ENCODE results near the gene OR1F1. TPM values are rescaled to one million over a fixed set of nuclear protein-coding genes. Genes with fewer than 3 reads are reported as not detected.
"Not testable (repeated sequence)": the region's sequence is repeated elsewhere in the genome, so short reads cannot be mapped to it uniquely, and the experiment has no call there.

OR1F1 gene
- 0.25 TPM for polyA plus RNA-seq (2013, experiment 1 of 2)
- 0.11 TPM for polyA plus RNA-seq (2013, experiment 2 of 2)

DNA sequence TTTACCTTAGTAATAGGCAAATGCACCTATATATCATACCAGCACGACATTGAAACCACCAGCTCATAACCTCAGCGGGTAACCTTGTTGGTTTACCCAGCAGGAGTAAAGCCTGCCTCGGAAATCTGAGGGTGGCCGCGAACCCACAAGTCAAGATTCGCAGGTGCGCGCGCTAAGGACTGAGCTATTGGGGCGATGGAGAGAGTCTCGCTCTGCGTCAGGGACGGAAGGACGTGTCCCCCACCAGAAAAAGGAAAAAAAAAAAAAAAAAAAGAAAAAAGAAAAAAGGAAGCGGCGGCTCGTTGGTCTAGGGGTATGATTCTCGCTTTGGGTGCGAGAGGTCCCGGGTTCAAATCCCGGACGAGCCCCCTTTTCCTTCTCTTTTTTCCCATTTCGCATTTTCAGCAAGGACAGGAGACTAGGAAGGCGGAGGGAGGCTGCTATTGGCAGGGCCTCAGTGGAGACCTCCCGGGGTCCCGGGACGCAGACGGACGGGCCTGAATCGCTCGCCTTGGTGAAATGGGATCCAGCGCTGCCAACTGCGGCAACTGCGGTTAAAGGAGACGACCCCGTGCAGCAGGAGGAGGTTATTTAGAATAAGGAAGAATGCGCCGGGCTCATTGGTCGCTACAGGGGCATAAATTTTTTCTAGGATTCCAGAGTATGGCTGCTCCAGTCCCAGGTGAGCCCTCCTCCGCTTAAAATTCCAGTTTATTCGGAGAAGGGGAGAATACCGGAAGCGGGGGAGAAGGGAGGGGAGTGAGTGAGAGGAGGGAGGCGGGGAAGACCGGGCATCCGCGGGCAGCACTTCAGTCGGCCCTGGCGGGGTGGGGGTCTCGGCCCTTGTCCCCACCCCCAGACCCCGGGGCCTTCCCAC lies at the start of gene OR1F1:
TSS of gene OR1F1 (plus strand) at position 407 of the 877 bp plus-strand sequence.
- H3K4me1 ChIP-seq (ENCODE audit: control insufficient read depth, low read depth, low read length) = no peaks in the 10 kb centered on the region
- H2AK5ac ChIP-seq (ENCODE audit: low read length) = no peak within 1 kb of the TSS
- H3K79me2 ChIP-seq (ENCODE audit: control insufficient read depth, insufficient read depth, low read length) = no peaks in the 10 kb centered on the region
- H4K8ac ChIP-seq (ENCODE audit: low read depth, low read length) = no peak within 1 kb of the TSS
- H3K27ac ChIP-seq (ENCODE audit: low read depth, low read length) = no peak within 1 kb of the TSS
- H3K4ac ChIP-seq (ENCODE audit: low read depth, low read length) = no peak within 1 kb of the TSS
- peak within 1 kb of the TSS; percentile 82 for H3K9ac ChIP-seq (ENCODE audit: low read length)
- no peak within 1 kb of the TSS for H2BK120ac ChIP-seq (ENCODE audit: low read depth, low read length)
- peak within 1 kb of the TSS; percentile 88 for H3K18ac ChIP-seq (ENCODE audit: low read length)
- H3K36me3 ChIP-seq (ENCODE audit: control insufficient read depth, insufficient read depth, low read length) = no peaks in the 10 kb centered on the region
- peak within 1 kb of the TSS; percentile 1 for H3K23ac ChIP-seq (ENCODE audit: low read length)
- peak; percentile 88 for DNase-seq
- H3K4me2 ChIP-seq (ENCODE audit: low read length) = peak within 1 kb of the TSS; percentile 54
- no peak within 1 kb of the TSS for H4K5ac ChIP-seq (ENCODE audit: low read length)
- no peaks in the 10 kb centered on the region for H3K27me3 ChIP-seq (ENCODE audit: insufficient read depth, low read length, poor library complexity)
- peak within 1 kb of the TSS; percentile 92 for H3K56ac ChIP-seq (ENCODE audit: low read length)
- H3K4me3 ChIP-seq (ENCODE audit: low read length) = peak within 1 kb of the TSS; percentile 75
- no peak within 1 kb of the TSS for H2BK5ac ChIP-seq (ENCODE audit: low read length)
- H3K79me1 ChIP-seq (ENCODE audit: low read length) = no peaks in the 10 kb centered on the region
- WGBS (ENCODE audit: extremely low coverage, insufficient coverage, low lambda C conversion rate) = no CpG with 5 or more reads among the region's 51 CpGs
- no peak within 1 kb of the TSS for H2BK15ac ChIP-seq (replicated peaks; ENCODE audit: low read depth)

DNA sequence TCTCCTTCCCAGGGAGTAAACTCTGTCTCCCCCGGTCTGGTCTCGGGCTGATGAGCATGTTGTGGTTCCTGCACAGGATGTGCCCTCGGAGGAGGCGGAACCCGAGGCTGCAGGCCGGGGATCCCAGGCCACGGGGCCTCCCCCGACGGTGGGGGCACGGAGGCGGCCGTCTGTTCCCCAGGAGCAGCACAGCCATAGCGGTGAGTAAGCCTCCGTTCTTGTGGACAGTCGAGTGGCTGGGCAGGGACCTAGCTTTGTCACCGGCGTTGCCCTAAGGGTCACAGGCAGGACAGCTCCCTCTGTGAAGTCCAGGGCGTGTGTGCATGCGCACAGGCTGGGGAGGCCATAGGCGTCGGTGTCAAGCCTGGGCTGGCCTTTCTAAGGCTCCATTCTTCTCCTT lies 49.7 kb upstream of the OR1F1 start:
- H2BK5ac ChIP-seq (ENCODE audit: low read length) = no peak overlapping the region
- no peak for DNase-seq
- no peak overlapping the region for H3K4ac ChIP-seq (ENCODE audit: low read depth, low read length)
- H3K4me2 ChIP-seq (ENCODE audit: low read length) = no peak overlapping the region
- H2BK120ac ChIP-seq (ENCODE audit: low read depth, low read length) = no peak overlapping the region
- peaks cover 2% of the 10 kb centered on the region for H3K4me1 ChIP-seq (ENCODE audit: control insufficient read depth, low read depth, low read length)
- H3K79me2 ChIP-seq (ENCODE audit: control insufficient read depth, insufficient read depth, low read length) = peaks cover 10% of the 10 kb centered on the region
- H3K4me3 ChIP-seq (ENCODE audit: low read length) = no peak overlapping the region
- no peak overlapping the region for H4K5ac ChIP-seq (ENCODE audit: low read length)
- H2BK15ac ChIP-seq (replicated peaks; ENCODE audit: low read depth) = no peak overlapping the region
- H3K27ac ChIP-seq (ENCODE audit: low read depth, low read length) = no peak overlapping the region
- no CpG with 5 or more reads among the region's 21 CpGs for WGBS (ENCODE audit: extremely low coverage, insufficient coverage, low lambda C conversion rate)
- no peak overlapping the region for H4K8ac ChIP-seq (ENCODE audit: low read depth, low read length)
- no peak overlapping the region for H3K9ac ChIP-seq (ENCODE audit: low read length)
- no peak overlapping the region for H3K56ac ChIP-seq (ENCODE audit: low read length)
- H3K23ac ChIP-seq (ENCODE audit: low read length) = no peak overlapping the region
- H2AK5ac ChIP-seq (ENCODE audit: low read length) = no peak overlapping the region
- H3K36me3 ChIP-seq (ENCODE audit: control insufficient read depth, insufficient read depth, low read length) = no peaks in the 10 kb centered on the region
- H3K27me3 ChIP-seq (ENCODE audit: insufficient read depth, low read length, poor library complexity) = no peaks in the 10 kb centered on the region
- peaks cover 4% of the 10 kb centered on the region for H3K79me1 ChIP-seq (ENCODE audit: low read length)
- H3K18ac ChIP-seq (ENCODE audit: low read length) = no peak overlapping the region

DNA sequence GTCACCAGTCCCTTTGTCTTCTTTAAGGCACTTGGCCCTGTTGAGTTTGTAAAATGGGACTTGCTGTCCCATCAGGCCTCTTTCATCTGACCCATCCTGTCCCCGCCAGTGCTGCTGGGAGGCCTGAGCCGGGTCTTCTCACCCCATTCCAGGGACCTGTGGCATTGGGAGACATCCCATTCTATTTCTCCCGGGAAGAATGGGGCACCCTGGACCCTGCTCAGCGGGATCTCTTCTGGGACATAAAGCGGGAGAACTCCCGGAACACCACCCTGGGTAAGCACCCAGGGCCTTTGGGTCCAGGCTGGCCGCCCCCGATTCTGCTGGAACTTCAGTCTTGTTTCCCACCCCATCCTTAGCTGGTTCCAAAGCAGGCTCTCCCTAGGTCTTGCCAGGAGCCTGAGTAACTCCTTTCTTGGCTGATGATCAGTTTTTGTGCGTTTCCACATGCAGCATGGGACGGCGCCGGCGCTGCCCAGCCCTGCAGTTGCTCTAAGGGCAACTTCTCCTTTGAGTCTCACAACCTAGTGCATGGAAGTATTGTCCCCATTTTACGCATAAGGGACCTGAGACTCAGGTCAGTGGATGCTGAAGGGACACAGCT lies 49.1 kb upstream of the OR1F1 start:
- no peak overlapping the region for H3K18ac ChIP-seq (ENCODE audit: low read length)
- H3K23ac ChIP-seq (ENCODE audit: low read length) = no peak overlapping the region
- H2BK15ac ChIP-seq (replicated peaks; ENCODE audit: low read depth) = no peak overlapping the region
- no peak overlapping the region for H3K9ac ChIP-seq (ENCODE audit: low read length)
- H3K4ac ChIP-seq (ENCODE audit: low read depth, low read length) = no peak overlapping the region
- H3K56ac ChIP-seq (ENCODE audit: low read length) = no peak overlapping the region
- peaks cover 2% of the 10 kb centered on the region for H3K79me1 ChIP-seq (ENCODE audit: low read length)
- no peak overlapping the region for H2BK5ac ChIP-seq (ENCODE audit: low read length)
- H3K27me3 ChIP-seq (ENCODE audit: insufficient read depth, low read length, poor library complexity) = no peaks in the 10 kb centered on the region
- no peak overlapping the region for H4K5ac ChIP-seq (ENCODE audit: low read length)
- no peak overlapping the region for H2BK120ac ChIP-seq (ENCODE audit: low read depth, low read length)
- H3K36me3 ChIP-seq (ENCODE audit: control insufficient read depth, insufficient read depth, low read length) = no peaks in the 10 kb centered on the region
- H3K4me2 ChIP-seq (ENCODE audit: low read length) = no peak overlapping the region
- no peak overlapping the region for H4K8ac ChIP-seq (ENCODE audit: low read depth, low read length)
- no peak overlapping the region for H2AK5ac ChIP-seq (ENCODE audit: low read length)
- peaks cover 7% of the 10 kb centered on the region for H3K79me2 ChIP-seq (ENCODE audit: control insufficient read depth, insufficient read depth, low read length)
- H3K4me1 ChIP-seq (ENCODE audit: control insufficient read depth, low read depth, low read length) = no peaks in the 10 kb centered on the region
- no peak overlapping the region for H3K27ac ChIP-seq (ENCODE audit: low read depth, low read length)
- no peak overlapping the region for H3K4me3 ChIP-seq (ENCODE audit: low read length)
- no peak for DNase-seq
- WGBS (ENCODE audit: extremely low coverage, insufficient coverage, low lambda C conversion rate) = no CpG with 5 or more reads among the region's 14 CpGs

DNA sequence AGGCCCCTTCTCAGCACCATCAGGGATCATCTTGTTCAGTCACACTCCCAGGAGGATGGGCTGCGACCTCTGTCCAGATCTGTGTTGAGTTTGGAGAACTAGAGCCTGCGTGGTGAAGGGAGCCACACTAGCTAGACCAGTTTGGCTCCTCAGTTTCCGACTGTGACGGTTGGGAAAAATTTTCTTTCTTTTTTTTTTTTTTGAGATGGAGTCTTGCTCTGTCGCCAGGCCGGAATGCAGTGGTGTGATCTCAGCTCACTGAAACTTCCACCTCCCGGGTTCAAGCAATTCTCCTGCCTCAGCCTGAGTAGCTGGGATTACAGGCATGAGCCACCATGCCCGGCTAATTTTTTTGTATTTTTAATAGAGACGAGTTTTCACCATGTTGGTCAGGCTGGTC lies 48.4 kb upstream of the OR1F1 start:
- H3K23ac ChIP-seq (ENCODE audit: low read length); H2AK5ac ChIP-seq (ENCODE audit: low read length); H3K18ac ChIP-seq (ENCODE audit: low read length); H3K56ac ChIP-seq (ENCODE audit: low read length); H3K9ac ChIP-seq (ENCODE audit: low read length); H3K4me3 ChIP-seq (ENCODE audit: low read length); H2BK5ac ChIP-seq (ENCODE audit: low read length); H3K4me1 ChIP-seq (ENCODE audit: control insufficient read depth, low read depth, low read length); H2BK15ac ChIP-seq (replicated peaks; ENCODE audit: low read depth); H3K79me1 ChIP-seq (ENCODE audit: low read length); H3K27me3 ChIP-seq (ENCODE audit: insufficient read depth, low read length, poor library complexity); H3K36me3 ChIP-seq (ENCODE audit: control insufficient read depth, insufficient read depth, low read length); H4K8ac ChIP-seq (ENCODE audit: low read depth, low read length); H3K4ac ChIP-seq (ENCODE audit: low read depth, low read length); H3K4me2 ChIP-seq (ENCODE audit: low read length); H3K79me2 ChIP-seq (ENCODE audit: control insufficient read depth, insufficient read depth, low read length); H3K27ac ChIP-seq (ENCODE audit: low read depth, low read length); DNase-seq; H2BK120ac ChIP-seq (ENCODE audit: low read depth, low read length); H4K5ac ChIP-seq (ENCODE audit: low read length): not testable (repeated sequence)
- no CpG with 5 or more reads among the region's 9 CpGs for WGBS (ENCODE audit: extremely low coverage, insufficient coverage, low lambda C conversion rate)

GRCh38 chr16:3140603-3141427 lies 47.2 kb upstream of the OR1F1 start:
- no peak overlapping the region for H3K4me3 ChIP-seq (ENCODE audit: low read length)
- H3K4me2 ChIP-seq (ENCODE audit: low read length) = no peak overlapping the region
- H3K27me3 ChIP-seq (ENCODE audit: insufficient read depth, low read length, poor library complexity) = no peaks in the 10 kb centered on the region
- H3K79me1 ChIP-seq (ENCODE audit: low read length) = no peaks in the 10 kb centered on the region
- no peak overlapping the region for H2BK120ac ChIP-seq (ENCODE audit: low read depth, low read length)
- no peak for DNase-seq
- H3K4ac ChIP-seq (ENCODE audit: low read depth, low read length) = no peak overlapping the region
- WGBS (ENCODE audit: extremely low coverage, insufficient coverage, low lambda C conversion rate) = no CpG with 5 or more reads among the region's 69 CpGs
- H2BK15ac ChIP-seq (replicated peaks; ENCODE audit: low read depth) = no peak overlapping the region
- H3K4me1 ChIP-seq (ENCODE audit: control insufficient read depth, low read depth, low read length) = no peaks in the 10 kb centered on the region
- no peak overlapping the region for H4K5ac ChIP-seq (ENCODE audit: low read length)
- H3K9ac ChIP-seq (ENCODE audit: low read length) = no peak overlapping the region
- H3K27ac ChIP-seq (ENCODE audit: low read depth, low read length) = no peak overlapping the region
- no peak overlapping the region for H4K8ac ChIP-seq (ENCODE audit: low read depth, low read length)
- H3K23ac ChIP-seq (ENCODE audit: low read length) = no peak overlapping the region
- H3K18ac ChIP-seq (ENCODE audit: low read length) = no peak overlapping the region
- H3K56ac ChIP-seq (ENCODE audit: low read length) = no peak overlapping the region
- H3K79me2 ChIP-seq (ENCODE audit: control insufficient read depth, insufficient read depth, low read length) = no peaks in the 10 kb centered on the region
- no peaks in the 10 kb centered on the region for H3K36me3 ChIP-seq (ENCODE audit: control insufficient read depth, insufficient read depth, low read length)
- H2AK5ac ChIP-seq (ENCODE audit: low read length) = no peak overlapping the region
- no peak overlapping the region for H2BK5ac ChIP-seq (ENCODE audit: low read length)
